GM12801 (cell line): ENCODE results near the gene SEPHS1.

ENCODE experiments used
- TF ChIP-seq, protein P1 (sequence below): IDR thresholded peaks from one replicate; pipeline ENCODE4 v1.5.1; 2011; ENCODE audit warnings: control low read depth; ENCODE audit not compliant: insufficient read length; ENCODE audit errors: extremely low read depth

The SEPHS1 gene

DNA sequence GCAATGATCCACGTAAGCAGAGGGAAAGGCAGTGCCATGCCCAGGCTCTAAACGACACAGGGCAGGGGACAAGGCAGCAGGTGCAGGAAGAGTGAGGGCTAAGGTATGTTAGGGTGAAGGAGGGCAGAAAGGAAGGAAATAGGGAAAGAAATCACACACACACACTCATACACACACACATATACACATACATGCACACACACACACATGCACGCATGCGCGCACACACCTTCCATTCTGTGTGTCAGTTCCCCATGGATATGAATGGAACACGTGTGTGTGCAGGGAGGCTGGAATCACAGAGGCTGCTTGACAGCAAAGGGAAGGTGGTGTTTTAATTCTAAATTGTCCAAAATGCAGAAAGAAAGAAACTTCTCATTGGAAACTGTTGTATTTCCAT is 42.0 kb downstream of the SEPHS1 start:
- TF ChIP-seq, protein P1, sequence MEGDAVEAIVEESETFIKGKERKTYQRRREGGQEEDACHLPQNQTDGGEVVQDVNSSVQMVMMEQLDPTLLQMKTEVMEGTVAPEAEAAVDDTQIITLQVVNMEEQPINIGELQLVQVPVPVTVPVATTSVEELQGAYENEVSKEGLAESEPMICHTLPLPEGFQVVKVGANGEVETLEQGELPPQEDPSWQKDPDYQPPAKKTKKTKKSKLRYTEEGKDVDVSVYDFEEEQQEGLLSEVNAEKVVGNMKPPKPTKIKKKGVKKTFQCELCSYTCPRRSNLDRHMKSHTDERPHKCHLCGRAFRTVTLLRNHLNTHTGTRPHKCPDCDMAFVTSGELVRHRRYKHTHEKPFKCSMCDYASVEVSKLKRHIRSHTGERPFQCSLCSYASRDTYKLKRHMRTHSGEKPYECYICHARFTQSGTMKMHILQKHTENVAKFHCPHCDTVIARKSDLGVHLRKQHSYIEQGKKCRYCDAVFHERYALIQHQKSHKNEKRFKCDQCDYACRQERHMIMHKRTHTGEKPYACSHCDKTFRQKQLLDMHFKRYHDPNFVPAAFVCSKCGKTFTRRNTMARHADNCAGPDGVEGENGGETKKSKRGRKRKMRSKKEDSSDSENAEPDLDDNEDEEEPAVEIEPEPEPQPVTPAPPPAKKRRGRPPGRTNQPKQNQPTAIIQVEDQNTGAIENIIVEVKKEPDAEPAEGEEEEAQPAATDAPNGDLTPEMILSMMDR = no peak

DNA sequence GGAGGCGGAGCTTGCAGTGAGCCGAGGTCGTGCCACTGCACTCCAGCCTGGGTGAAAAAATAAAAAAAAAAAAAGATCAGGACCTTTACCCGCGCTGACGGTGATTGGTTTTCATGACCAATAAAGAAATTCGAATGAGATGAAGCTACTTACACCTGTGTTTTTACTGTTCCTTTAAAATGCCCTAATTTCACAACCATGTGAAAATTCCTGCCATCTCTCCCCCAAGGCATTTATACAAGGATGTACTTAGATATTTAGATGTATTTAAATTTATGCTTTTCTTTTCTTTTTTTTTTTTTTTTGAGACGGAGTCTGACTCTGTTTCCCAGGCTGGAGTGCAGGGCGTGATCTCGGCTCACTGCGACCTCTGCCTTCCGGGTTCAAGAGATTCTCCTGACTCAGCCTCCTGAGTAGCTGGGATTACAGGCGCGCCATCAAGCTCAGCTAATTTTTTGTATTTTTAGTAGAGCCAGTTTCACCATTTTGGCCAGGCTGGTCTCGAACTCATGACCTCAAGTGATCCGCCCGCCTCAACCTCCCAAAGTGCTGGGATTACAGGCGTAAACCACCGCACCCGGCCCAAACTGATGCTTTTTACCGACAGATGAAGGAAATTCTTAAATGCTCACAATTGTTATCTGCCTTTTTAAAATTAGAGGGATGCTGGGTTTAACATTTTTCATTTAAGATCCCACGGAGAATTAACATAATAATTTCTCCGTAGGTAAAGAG is 45.1 kb downstream of the SEPHS1 start:
- TF ChIP-seq, protein P1 = no peak

DNA sequence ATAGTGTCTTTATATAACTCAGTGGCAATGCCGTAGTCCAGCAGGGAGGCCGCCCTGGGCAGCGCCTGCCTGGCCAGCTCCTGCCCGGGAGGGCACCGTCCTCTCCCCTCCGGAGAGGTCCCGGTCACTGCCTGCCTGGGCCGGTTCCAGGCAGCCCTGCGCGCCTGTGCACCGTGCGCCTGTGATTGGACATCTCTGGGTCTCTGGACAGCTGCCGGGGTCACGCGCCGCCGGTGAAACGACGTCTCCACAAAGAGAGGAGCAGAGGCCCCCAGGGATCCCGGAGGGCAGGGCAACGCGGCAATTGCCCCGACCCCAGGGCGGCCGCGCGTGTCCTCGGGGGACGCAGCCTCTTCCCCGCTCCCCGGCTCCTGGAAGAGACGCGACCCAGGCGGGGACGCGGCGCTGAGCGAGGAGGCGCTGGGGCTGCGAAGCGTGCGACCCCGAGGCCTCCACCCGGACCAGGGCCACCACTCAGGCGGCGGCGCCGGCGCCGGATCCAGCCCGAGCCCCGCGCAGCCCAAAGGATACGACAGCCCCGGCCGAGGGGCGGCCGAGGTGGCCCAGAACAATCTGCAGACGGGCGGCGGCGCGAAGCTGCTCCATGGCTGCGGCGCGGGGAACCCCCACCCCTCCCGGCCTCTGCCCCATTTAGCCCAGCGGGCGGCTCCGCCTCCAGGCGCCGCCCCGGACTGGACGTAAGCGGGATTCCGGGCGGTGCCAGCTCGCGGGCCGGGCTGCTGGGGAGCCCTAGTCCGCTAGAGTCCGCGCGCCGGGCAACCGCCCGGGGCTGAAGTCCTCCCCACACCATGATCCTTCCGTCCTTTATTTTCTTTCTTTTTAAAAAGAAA is 48.4 kb downstream of the SEPHS1 start, which contains the start of gene PHYH:
Gene PHYH (minus strand): TSS at position 628 of the 851 bp plus-strand sequence. CDS start 22 bp downstream, at position 606.
- TF ChIP-seq, protein P1 = no peak

DNA sequence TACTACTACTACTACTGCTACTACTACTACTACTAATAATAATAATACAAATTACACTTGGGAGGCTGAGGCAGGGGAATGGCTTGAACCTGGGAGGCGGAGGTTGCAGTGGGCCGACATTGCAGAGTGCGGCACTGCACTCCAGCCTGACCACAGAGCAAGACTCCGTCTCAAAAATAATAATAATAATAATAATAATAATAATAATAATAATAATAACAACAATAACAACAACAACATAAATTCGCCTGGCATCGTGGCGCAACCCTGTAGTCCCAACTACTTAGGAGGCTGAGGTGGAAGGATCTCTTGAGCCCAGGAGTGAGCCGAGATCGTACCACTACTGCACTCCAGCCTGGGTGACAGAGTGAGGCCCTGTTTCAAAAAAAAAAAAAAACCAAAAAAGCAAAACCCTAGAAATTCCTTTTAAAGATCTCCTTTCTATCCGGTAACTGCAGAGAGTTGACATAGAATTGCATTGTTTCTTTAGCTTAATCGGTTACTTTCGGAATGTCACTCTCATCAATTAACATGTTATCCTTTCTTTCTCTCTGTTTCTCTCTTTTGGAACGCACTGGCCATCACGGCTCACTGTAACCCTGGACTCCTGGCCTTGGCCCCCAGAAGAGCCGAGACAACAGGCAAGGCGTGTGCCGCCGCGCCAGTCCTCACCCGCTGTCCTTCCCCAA is 49.2 kb downstream of the SEPHS1 start:
- TF ChIP-seq, protein P1 = no peak

DNA sequence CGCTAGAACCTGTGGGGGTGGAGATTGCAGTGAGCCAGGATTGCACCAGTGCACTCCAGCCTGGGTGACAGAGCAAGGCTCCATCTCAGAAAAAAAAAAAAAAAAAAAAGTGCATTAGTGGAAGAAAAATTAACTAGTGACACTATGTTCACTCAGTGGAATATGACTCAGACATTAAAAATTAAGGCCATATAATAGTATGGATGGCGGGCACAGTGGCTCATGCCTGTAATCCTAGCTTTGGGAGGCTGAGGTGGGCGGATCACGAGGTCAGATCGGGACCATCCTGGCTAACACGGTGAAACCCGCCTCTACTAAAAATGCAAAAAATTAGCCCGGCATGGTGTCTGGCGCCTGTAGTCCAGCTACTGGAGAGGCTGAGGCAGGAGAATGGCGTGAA is 51.6 kb downstream of the SEPHS1 start:
- TF ChIP-seq, protein P1 = no peak

DNA sequence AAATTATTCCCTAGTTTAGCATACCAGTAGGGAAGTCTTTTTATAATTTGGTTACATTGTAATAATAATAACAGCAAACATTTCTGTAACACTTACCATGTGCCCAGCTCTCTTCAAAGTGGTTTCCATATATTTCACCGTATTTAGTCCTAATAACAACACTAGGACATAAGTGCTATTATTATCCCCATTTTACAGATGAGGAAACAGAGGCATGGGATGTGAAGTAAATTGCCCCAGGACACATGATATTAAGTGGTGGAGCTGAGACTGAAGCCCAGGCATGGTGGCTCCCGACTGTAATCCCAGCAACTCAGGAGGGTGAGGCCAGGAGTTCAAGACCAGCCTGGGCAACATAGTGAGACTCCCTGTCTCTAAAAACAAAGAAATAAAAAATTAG is 53.3 kb downstream of the SEPHS1 start:
- TF ChIP-seq, protein P1 = no peak
